GM21529 (cell line): ENCODE results near the gene SMIM34.
"Not testable (repeated sequence)": the region's sequence is repeated elsewhere in the genome, so short reads cannot be mapped to it uniquely, and the experiment has no call there.

Experiments used
- ATAC-seq: cut with Tn5 transposase; IDR thresholded peaks from one replicate; pipeline ENCODE4 v1.9.1; 2021; ENCODE audit not compliant: unreplicated experiment

The SMIM34 gene

GRCh38 chr21:34423805-34424204 is at the start of gene SMIM34:
Gene SMIM34 (minus strand): TSS chr21:34423951. CDS start chr21:34423839, 112 bp downstream.
- not testable (repeated sequence) for ATAC-seq

- ATAC-seq = not testable (repeated sequence)
Observed at GRCh38 chr21:34467333-34467732, 43.6 kb upstream of the SMIM34 start.

GRCh38 chr21:34459426-34459825 is 35.7 kb upstream of the SMIM34 start:
- ATAC-seq = not testable (repeated sequence)

GRCh38 chr21:34458266-34458665 is 34.5 kb upstream of the SMIM34 start:
- not testable (repeated sequence) for ATAC-seq

- ATAC-seq = not testable (repeated sequence)
Observed at GRCh38 chr21:34456180-34456579, 32.4 kb upstream of the SMIM34 start.

GRCh38 chr21:34455628-34456027 is 31.9 kb upstream of the SMIM34 start:
- ATAC-seq = not testable (repeated sequence)

- not testable (repeated sequence) for ATAC-seq
Observed at GRCh38 chr21:34447018-34447417, 23.3 kb upstream of the SMIM34 start.

- ATAC-seq = not testable (repeated sequence)
Observed at GRCh38 chr21:34443486-34443885, 19.7 kb upstream of the SMIM34 start.

- ATAC-seq = not testable (repeated sequence)
Observed at GRCh38 chr21:34429710-34430109, 6.0 kb upstream of the SMIM34 start.

GRCh38 chr21:34428441-34428840 is 4.7 kb upstream of the SMIM34 start:
- ATAC-seq = not testable (repeated sequence)

- ATAC-seq = not testable (repeated sequence)
Observed at GRCh38 chr21:34427339-34427738, 3.6 kb upstream of the SMIM34 start.

GRCh38 chr21:34417448-34418077 is 6.2 kb downstream of the SMIM34 start:
- ATAC-seq = not testable (repeated sequence)

- not testable (repeated sequence) for ATAC-seq
Observed at GRCh38 chr21:34407294-34407693, 16.5 kb downstream of the SMIM34 start.

- ATAC-seq = not testable (repeated sequence)
Observed at GRCh38 chr21:34406676-34407075, 17.1 kb downstream of the SMIM34 start.

GRCh38 chr21:34406102-34406501 is 17.6 kb downstream of the SMIM34 start:
- ATAC-seq = not testable (repeated sequence)

GRCh38 chr21:34405686-34406085 is 18.1 kb downstream of the SMIM34 start:
- ATAC-seq = not testable (repeated sequence)

GRCh38 chr21:34404742-34405141 is 19.0 kb downstream of the SMIM34 start:
- not testable (repeated sequence) for ATAC-seq

- not testable (repeated sequence) for ATAC-seq
Observed at GRCh38 chr21:34400522-34400921, 23.2 kb downstream of the SMIM34 start.

- ATAC-seq = peak; percentile 93
Observed at GRCh38 chr21:34383724-34384415, 39.9 kb downstream of the SMIM34 start.

GRCh38 chr21:34383138-34383537 is 40.6 kb downstream of the SMIM34 start:
- ATAC-seq = not testable (repeated sequence)

- peak; percentile 68 for ATAC-seq
Observed at GRCh38 chr21:34375619-34375972, 48.2 kb downstream of the SMIM34 start.

- ATAC-seq = peak; percentile 94
Observed at GRCh38 chr21:34374940-34375618, 48.7 kb downstream of the SMIM34 start, which contains the start of gene SMIM11. Gene SMIM11 (plus strand): TSS chr21:34375507. CDS start chr21:34379505, 3,998 bp downstream.
